Activated T-helper 1 cell treated with anti-CD3 and anti-CD28 coated beads, Interleukin-2, amount 50 U/mL, for 16 hours (primary cell): Measurements from ENCODE around the gene FNIP2.
"Not testable (repeated sequence)": the region's sequence is repeated elsewhere in the genome, so short reads cannot be mapped to it uniquely, and the experiment has no call there.

Experiments used
- DNase-seq, 2 donors: peaks; one replicate each; pipeline ENCODE4 v3.0.0-alpha.2; 2020; ENCODE audit warnings: low read depth in 1 of 2, low spot score in 1 of 2

FNIP2 gene

DNA sequence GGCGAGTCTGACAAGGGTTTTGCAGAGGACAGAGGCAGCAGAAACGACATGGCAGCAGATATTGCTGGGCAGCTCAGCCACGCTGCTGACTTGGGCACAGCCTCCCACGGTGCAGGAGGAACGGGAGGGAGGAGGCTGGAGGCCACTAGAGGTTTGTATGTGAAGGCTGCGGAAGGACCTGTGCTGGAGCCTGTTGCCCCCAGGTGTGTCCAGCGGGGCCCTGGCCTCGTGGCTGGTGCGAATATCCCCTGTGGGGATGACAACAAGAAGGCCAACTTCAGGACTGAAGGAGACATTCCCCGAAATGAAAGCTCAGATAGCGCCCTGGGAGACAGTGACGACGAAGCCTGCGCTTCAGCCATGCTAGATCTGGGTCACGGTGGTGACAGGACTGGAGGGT is 100.2 kb downstream of the FNIP2 start:
- no peak for DNase-seq

GRCh38 chr4:158869761-158870160 is 100.9 kb downstream of the FNIP2 start:
- DNase-seq: no peak

DNA sequence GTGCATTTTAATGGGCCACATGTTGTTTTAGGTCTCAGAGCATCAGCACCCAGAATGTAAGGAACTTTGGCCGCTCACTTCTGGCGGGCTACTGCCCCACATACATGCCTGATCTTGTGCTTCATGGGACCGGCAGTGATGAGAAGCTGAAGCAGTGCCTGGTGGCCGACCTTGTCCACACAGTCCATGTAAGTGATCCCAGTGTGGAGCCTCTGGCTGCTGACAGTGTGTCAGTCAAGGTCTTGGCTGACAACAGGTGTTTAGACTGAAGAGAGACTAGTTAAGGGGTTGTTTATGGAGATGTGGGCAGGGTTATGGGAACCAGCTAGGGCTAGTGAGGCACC is 101.4 kb downstream of the FNIP2 start:
- DNase-seq: no peak

DNA sequence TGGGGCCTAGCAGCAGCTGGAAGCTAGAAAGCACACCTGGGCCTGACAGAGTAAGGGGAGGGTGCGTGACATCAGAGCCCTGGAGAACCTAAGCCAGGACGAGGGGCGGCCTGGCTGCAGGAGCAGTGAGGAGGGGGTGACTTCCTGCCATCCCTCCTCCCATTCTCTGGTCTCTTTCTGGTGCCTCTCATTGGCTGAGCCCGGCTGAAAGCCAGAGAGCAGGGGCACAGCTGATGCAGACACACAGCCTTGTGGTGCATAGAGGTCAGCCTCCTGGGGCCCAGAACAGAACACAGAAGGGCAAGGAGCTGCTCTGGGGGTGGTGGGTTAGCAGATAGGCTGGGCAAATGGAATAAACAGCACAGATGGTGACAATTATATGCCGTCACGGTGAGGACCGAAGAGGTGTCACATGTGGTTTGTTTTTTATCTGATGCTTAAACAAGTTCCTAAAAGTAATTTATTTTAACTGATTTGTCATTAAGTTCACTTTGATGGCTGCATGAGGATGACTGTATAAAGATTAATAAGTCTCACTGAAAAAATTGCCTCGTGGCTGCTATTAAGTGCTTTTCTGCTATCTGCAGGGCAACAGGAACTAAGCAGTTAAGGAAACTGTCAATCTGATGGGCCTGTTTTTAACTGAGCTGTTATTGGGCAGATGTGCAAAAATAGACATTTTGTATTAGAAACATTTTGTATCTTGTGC is 102.0 kb downstream of the FNIP2 start:
- DNase-seq: no peak

GRCh38 chr4:158871335-158871724 is 102.5 kb downstream of the FNIP2 start:
- DNase-seq: no peak

DNA sequence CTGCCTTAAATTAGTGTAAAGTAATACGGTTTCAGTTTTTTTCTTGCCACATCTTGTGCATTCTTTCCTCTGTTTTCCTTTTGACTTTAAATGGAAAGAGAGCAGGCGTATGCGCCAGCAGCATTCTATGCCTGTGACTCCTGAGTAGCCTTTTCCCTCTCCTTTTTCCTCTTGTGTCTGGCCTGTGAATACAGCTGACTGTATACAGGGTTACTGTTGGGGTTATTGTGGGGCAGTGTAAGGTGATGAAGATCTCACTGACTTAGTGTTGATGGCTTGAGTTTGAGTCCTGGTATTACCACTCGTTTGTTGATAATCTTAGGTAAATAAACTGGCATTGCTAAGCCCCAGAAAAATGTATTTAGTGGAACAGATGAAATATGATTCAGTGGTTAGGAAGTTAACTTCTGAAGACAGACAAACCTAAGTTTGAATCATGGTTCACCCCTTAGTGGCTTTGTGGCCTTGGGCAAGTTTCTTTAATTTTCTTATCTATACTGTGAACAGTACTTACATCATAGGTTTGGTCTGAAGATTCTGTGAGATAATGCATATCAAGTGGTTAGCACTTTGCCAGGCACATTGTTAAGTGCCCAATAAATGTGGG is 105.1 kb downstream of the FNIP2 start:
- DNase-seq: no peak

- no peak for DNase-seq
These were observed 106.2 kb downstream of the FNIP2 start for GRCh38 chr4:158875026-158875425.

DNA sequence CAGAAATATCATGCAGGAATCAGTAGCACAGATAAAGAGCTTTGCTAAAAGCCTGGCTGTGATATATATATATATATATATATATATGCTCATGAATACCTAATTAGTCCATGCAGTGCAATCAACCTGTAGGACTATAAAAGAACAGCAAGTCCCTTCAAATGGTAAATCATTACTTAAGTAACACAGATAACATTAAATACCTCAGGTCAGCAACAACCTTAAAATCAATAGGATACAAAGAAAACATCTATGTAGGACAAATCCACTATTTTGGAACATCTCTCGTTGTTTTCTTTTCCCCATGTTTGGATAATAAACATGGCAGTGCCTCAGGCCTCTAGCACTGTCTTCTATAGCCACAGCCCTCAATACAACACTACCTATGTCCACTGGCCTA is 106.6 kb downstream of the FNIP2 start:
- DNase-seq: no peak

DNA sequence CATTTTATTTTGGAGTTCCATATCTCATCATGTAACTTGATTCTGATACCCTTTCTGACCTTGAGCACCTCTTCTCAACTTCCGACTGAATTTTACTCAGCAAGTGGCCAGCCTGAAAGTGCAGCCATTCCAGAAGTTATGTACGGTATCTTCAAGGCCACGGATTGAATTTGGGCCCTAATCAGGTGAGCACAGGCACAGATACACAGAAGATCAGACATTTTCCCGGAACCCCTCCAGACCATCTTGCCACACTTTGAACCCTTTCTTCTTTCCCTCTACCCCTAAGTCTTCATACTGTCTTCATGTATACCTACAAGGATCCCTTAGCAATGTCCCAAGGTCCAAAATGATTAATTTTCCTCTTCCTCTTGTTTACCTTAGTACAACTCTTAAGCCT is 108.2 kb downstream of the FNIP2 start:
- DNase-seq: no peak

GRCh38 chr4:158882142-158882541 is 113.3 kb downstream of the FNIP2 start:
- DNase-seq: not testable (repeated sequence)

GRCh38 chr4:158884280-158884679 is 115.5 kb downstream of the FNIP2 start:
- no peak for DNase-seq

DNA sequence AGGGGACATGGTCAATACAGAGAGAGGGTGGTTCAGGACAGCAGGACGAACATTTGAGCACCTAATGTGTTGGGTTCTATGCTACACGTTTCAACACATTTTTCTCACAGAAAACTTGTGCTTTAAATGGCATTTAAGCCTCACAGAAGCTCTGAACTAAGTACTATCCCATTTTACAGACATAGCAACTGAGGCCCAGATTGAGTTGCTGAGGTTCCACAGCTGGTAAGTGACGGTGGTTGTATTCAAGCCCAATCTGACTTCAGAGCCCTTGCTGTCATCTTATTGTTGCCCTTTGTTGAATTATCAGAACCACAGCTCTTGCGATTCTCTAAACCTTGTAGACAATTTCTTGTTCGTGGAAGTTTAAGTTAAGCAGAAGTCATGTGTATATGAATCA is 116.7 kb downstream of the FNIP2 start:
- DNase-seq: no peak

DNA sequence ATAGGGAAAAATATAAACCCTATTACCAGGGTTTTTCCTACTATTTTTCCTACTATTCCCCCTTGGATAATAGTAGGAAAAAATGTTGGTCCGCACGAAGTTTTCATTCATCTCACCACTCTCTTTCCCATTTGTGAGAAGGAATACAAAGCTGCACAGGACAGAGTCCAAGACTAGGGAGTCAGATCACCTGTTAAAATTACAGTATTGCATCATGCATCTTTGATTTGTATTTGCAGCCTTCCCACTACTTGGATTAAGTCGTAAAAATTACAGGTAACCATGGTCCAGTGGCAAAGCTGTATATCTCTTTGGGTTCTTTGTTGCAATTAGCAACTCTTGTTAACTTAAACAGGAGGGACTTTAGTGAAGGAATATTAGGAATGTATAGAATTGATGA is 121.5 kb downstream of the FNIP2 start:
- DNase-seq: no peak

- no peak for DNase-seq
These were observed 122.4 kb downstream of the FNIP2 start for GRCh38 chr4:158891256-158891655.

DNA sequence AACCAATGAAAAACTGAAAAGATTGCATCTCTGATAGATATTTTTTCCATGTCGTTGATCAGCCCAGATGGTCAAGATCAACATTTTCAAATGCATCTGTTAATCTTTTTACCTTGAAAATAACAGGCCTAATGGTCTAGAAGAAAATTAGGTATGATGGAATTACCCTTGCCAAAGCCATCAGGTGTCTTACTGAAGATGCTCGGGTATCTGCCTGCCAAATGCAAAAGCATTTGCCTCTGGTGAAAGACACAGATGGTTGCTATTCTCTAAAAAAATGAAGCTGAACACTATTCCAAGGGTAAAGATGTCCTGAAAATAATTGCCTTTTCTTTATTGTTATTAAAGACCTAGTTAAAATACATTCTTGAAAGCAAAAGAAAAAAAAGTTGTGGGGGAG is 126.0 kb downstream of the FNIP2 start:
- DNase-seq: no peak

DNA sequence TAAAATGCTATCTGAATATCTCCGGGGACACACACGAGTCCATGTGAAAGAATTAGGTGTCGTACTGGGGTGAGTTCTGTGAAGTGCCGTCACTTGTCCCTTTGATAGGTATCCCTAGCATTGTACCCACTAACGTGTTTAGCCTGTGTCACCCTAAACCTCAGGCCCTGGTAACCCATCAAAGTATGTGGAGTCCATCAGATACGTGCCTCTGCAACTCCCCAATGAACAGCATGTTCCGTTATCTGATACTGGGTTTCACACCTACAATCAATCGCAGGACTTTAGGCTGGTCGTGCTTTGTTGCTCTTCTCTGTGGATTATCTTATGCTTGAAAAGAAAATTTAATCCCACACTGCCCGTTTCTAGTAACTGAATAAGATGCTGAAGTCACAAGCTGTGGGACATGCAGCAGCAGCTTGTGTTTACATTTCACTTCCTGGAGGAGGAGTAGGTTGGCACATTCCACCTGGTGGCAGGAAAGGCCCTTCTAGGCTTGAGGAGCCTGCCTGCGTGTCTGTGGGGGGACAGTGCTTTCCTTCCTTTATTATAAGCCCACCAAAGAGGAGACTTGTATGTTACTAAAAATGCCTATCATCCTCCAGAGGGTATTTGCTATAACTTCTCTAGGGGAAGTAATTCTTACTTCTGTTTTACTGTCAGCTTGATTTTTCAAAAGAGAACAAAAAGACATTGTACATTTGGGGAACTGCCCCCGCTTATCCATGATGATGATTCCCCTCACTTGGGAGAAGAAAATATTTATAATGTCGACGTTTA is 127.2 kb downstream of the FNIP2 start:
- no peak for DNase-seq

DNA sequence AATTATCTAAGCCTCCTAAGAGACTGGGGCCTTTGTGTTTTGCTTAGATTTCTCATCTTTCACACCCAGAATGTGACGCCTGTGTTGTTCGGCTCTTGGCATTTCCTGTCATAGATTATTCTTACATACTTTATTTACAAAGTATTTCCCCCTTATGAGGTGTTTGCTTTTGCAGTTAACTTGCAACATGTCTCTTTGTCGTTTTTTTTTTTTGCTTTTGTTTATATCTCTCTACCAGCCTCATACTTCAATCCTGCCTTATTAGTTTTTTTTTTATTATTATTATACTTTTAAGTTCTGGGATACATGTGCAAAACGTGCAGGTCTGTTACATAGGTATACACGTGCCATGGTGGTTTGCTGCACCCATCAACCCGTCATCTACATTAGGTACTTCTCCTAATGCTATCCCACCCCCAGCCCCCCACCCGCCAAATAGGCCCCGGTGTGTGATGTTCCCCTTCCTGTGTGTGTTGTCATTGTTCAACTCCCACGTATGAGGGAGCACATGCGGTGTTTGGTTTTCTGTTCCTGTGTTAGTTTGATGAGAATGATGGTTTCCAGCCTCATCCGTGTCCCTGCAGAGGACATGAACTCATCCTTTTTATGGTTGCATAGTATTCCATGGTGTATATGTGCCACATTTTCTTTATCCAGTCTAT is 127.9 kb downstream of the FNIP2 start:
- not testable (repeated sequence) for DNase-seq

GRCh38 chr4:158900408-158900807 is 131.6 kb downstream of the FNIP2 start:
- DNase-seq: not testable (repeated sequence)

- not testable (repeated sequence) for DNase-seq
These were observed 133.7 kb downstream of the FNIP2 start for GRCh38 chr4:158902280-158903078.

- no peak for DNase-seq
These were observed 134.2 kb downstream of the FNIP2 start for GRCh38 chr4:158903079-158903456.

- no peak for DNase-seq
These were observed 134.7 kb downstream of the FNIP2 start for GRCh38 chr4:158903472-158904043.
